Endodermal cell (in vitro differentiated cells): ENCODE results near the gene TBC1D4. TPM values are rescaled to one million over a fixed set of nuclear protein-coding genes. Genes with fewer than 3 reads are reported as not detected.
A peak's percentile ranks its signal among the peaks of the same experiment; 100 is the strongest.

Source experiments
- DNase-seq: peaks from one replicate; pipeline ENCODE4 v3.0.0-alpha.2; 2017
- H3K27ac ChIP-seq: 2 replicates; pipeline ENCODE4 v1.5.1; 2013; ENCODE audit warnings: mild to moderate bottlenecking, low read depth, low read length, moderate library complexity
- H3K27me3 ChIP-seq: 2 replicates; pipeline ENCODE4 v1.6.1; 2013; ENCODE audit warnings: mild to moderate bottlenecking, low read length, moderate library complexity; ENCODE audit not compliant: insufficient read depth, control insufficient read depth, poor library complexity, severe bottlenecking
- H3K36me3 ChIP-seq: 2 replicates; pipeline ENCODE4 v1.7.0; 2013; ENCODE audit warnings: mild to moderate bottlenecking, low read length, moderate library complexity; ENCODE audit not compliant: control insufficient read depth, insufficient read depth
- H3K4me1 ChIP-seq: one replicate; pipeline ENCODE4 v1.7.0; 2013; ENCODE audit warnings: low read length; ENCODE audit not compliant: control insufficient read depth, insufficient read depth
- H3K4me3 ChIP-seq: 2 replicates; pipeline ENCODE4 v1.5.1; 2013; ENCODE audit warnings: mild to moderate bottlenecking, low read length, moderate library complexity
- H3K9ac ChIP-seq: 2 replicates; pipeline ENCODE4 v1.6.1; 2013; ENCODE audit warnings: mild to moderate bottlenecking, low read length, moderate library complexity; ENCODE audit not compliant: poor library complexity, severe bottlenecking; ENCODE audit errors: extremely low read depth
- H3K9me3 ChIP-seq: 2 replicates; pipeline ENCODE4 v1.6.1; 2013; ENCODE audit warnings: mild to moderate bottlenecking, low read length, moderate library complexity; ENCODE audit not compliant: control insufficient read depth
- H3K27ac Mint-ChIP-seq: 2 replicates; pipeline ENCODE4 v1.8.0; 2020; ENCODE audit warnings: mixed read lengths
- H3K27me3 Mint-ChIP-seq: 2 replicates; pipeline ENCODE4 v1.8.0; 2021; ENCODE audit warnings: mild to moderate bottlenecking, mixed read lengths; ENCODE audit not compliant: insufficient read depth
- H3K36me3 Mint-ChIP-seq: 2 replicates; pipeline ENCODE4 v1.8.0; 2020; ENCODE audit warnings: low read depth, mixed read lengths
- H3K4me1 Mint-ChIP-seq: 2 replicates; pipeline ENCODE4 v1.8.0; 2020; ENCODE audit warnings: mixed read lengths
- H3K4me3 Mint-ChIP-seq: 2 replicates; pipeline ENCODE4 v1.8.0; 2020; ENCODE audit warnings: mild to moderate bottlenecking, moderate library complexity, mixed read lengths
- H3K9me3 Mint-ChIP-seq: 2 replicates; pipeline ENCODE4 v1.8.0; 2020; ENCODE audit warnings: mild to moderate bottlenecking, mixed read lengths
- CTCF ChIP-seq: fragments of 200-600 bp; sonication (generic); conservative IDR thresholded peaks from 2 replicates; pipeline ENCODE4 v1.5.0; 2021; ENCODE audit warnings: antibody characterized with exemption, mild to moderate bottlenecking
- WGBS, 2 experiments: methylation state at CpG; one replicate each; pipeline versions ENCODE4 v1.1.5 to v1.1.7; 2013; ENCODE audit warnings: missing lambda C conversion rate in 2 of 2, mixed read lengths in 1 of 2; ENCODE audit not compliant: insufficient coverage in 1 of 2, insufficient read length in 1 of 2; 5-methylcytosine and 5-hydroxymethylcytosine counted together
- total RNA-seq, 2 donors: library from RNA; stranded (reverse); fragmentation: NEBNext Ultra II Directional in 1 of 2; extraction: Animal tissue kit (Norgen Biotek cat#: 25700) in 1 of 2; gene quantifications; 2 replicates in 1 of 2; 3 replicates in 1 of 2; pipeline ENCODE4 v1.2.1, GENCODE V29; 2021

The TBC1D4 gene
- total RNA-seq, 2 donors from 2014 or later, result 3.2 to 4.7 TPM

GRCh38 chr13:75482820-75483079 is 781 bp upstream of the TBC1D4 start:
- H3K36me3 Mint-ChIP-seq, result no peaks in the 10 kb centered on the region
- no peaks in the 10 kb centered on the region for H3K9me3 Mint-ChIP-seq
- H3K4me3 Mint-ChIP-seq, result peak overlapping the region; percentile 83
- H3K36me3 ChIP-seq, result no peaks in the 10 kb centered on the region
- H3K9ac ChIP-seq, result no peak overlapping the region
- no peaks in the 10 kb centered on the region for H3K4me1 ChIP-seq
- no peaks in the 10 kb centered on the region for H3K9me3 ChIP-seq
- no peak for TF ChIP-seq CTCF
- no peak overlapping the region for H3K27ac ChIP-seq
- H3K27me3 ChIP-seq, result peaks cover 47% of the 10 kb centered on the region
- peak overlapping the region; percentile 81 for H3K4me3 ChIP-seq
- peaks cover 11% of the 10 kb centered on the region for H3K4me1 Mint-ChIP-seq
- peaks cover 52% of the 10 kb centered on the region for H3K27me3 Mint-ChIP-seq
- H3K27ac Mint-ChIP-seq, result no peak overlapping the region
- WGBS, 2 experiments, result 0% methylated on average over 1 of the region's 1 CpG; no CpG with 5 or more reads in 1 of the 2 experiments
- DNase-seq, result no peak

DNA sequence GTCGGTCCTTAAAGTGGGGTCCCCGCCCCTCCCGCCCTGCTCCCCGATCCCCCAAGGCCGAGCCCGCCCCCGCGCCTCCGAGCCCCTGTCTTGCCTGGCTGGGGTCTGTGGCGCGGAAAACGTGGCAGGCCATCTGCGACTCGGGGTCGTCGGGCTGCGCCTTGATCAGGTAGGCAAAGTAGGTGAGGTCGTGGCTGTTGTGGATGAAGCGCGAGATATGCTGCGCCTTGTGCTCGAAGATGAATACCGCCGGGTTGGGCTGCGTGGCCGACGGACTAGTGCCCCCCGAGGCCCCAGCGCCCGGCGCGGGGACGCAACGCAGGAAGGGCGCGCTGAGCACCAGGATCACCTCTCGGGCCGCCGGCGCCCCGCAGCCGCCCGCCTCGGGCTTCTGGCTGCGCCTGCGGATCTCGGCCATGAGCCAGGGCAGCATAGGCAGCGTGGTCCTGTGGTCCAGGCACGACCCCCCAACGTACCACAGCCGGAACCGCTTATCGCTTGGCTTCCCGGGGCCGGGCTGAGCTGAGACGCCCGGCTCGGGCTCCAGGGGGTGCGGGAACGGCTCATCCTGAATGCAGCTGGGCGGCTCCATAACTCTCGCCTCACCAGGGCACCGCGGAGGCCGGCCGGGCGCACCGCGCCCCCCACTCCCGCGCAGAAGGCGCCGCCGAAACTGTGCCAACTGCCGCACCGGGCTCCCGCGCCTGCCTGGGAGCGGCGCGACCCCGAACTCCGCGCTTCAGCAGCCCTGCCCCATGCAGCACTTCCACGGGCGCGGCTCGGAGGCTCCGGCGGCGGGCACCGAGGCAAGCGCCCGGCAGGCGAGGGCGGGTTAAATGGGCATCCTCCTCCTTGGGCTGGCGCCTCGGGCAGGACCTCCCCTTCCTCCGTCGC is 546 bp downstream of the TBC1D4 start:
- Mint-ChIP-seq H3K9me3 (no peaks in the 10 kb centered on the region), H3K4me3 (peak overlapping the region; percentile 83), H3K27me3 (peaks cover 63% of the 10 kb centered on the region), H3K36me3 (no peaks in the 10 kb centered on the region), H3K27ac (no peak overlapping the region), H3K4me1 (peaks cover 12% of the 10 kb centered on the region)
- Histone ChIP-seq H3K9me3 (no peaks in the 10 kb centered on the region), H3K4me3 (peak overlapping the region; percentile 81), H3K4me1 (no peaks in the 10 kb centered on the region), H3K27me3 (peaks cover 60% of the 10 kb centered on the region), H3K36me3 (no peaks in the 10 kb centered on the region), H3K27ac (no peak overlapping the region), H3K9ac (no peak overlapping the region)
- peak; percentile 85 for DNase-seq
- no peak for TF ChIP-seq CTCF
- 0% methylated on average over 16 to 100 of the region's 100 CpGs for WGBS, 2 experiments

- no peaks in the 10 kb centered on the region for H3K36me3 Mint-ChIP-seq
- Histone ChIP-seq H3K4me3 (peak overlapping the region; percentile 76), H3K9me3 (no peaks in the 10 kb centered on the region), H3K27me3 (peaks cover 60% of the 10 kb centered on the region), H3K9ac (no peak overlapping the region), H3K27ac (no peak overlapping the region), H3K36me3 (no peaks in the 10 kb centered on the region), H3K4me1 (no peaks in the 10 kb centered on the region)
- peak overlapping the region; percentile 83 for H3K4me3 Mint-ChIP-seq
- no peak for TF ChIP-seq CTCF
- peaks cover 9% of the 10 kb centered on the region for H3K4me1 Mint-ChIP-seq
- no peak overlapping the region for H3K27ac Mint-ChIP-seq
- H3K27me3 Mint-ChIP-seq, result peaks cover 69% of the 10 kb centered on the region
- no peaks in the 10 kb centered on the region for H3K9me3 Mint-ChIP-seq
- peak; percentile 80 for DNase-seq
- 0% methylated on average over 1 to 48 of the region's 48 CpGs for WGBS, 2 experiments
These were observed 1.2 kb downstream of the TBC1D4 start for GRCh38 chr13:75480671-75481175.
